ENCODE measurements around the gene CCDC12. TPM values are rescaled to one million over a fixed set of nuclear protein-coding genes. Genes with fewer than 3 reads are reported as not detected.

The CCDC12 gene
- polyA plus RNA-seq, 1 of the 3 experiments (the other 2 are of a cell fraction) = 105 TPM

GRCh38 chr3:47019201-47019600, 42.7 kb upstream of the CCDC12 start:
- Histone ChIP-seq H3K9ac (no peak overlapping the region), H3K4me2 (no peak overlapping the region), H3K27me3 (ENCODE audit: insufficient read depth) (no peaks in the 10 kb centered on the region), H3K9me3 (no peaks in the 10 kb centered on the region), H3K79me2 (ENCODE audit: insufficient read depth) (peaks cover 45% of the 10 kb centered on the region), H3F3A (replicated peaks; ENCODE audit: insufficient read depth) (peaks cover 24% of the 10 kb centered on the region), H4K20me1 (ENCODE audit: insufficient read depth) (peaks cover 10% of the 10 kb centered on the region), H3K36me3 (replicated peaks in 1 of 2; ENCODE audit: control insufficient read depth in 1 of 2, insufficient read depth in 2 of 2, low read length in 1 of 2) (peaks cover 12 to 44% of the 10 kb centered on the region in 2 experiments), H3K4me3 (ENCODE audit: low read depth in 2 of 2, low read length in 1 of 2) (no peak overlapping the region), H3K27ac (ENCODE audit: low read depth in 2 of 2, low read length in 1 of 2) (no peak overlapping the region), H3K9me2 (no peaks in the 10 kb centered on the region), H2AFZ (ENCODE audit: low read depth) (no peak overlapping the region), H3K4me1 (ENCODE audit: control insufficient read depth in 1 of 2, insufficient read depth in 2 of 2, low read depth in 1 of 2, low read length in 1 of 2) (peaks cover 0 to 15% of the 10 kb centered on the region in 2 experiments; a peak in 2 of 4 replicates)
- POLR2A ChIA-PET = no interaction called here
- DNase-seq = no peak
- no peak for TF ChIP-seq RFX5 (IDR thresholded peaks at IDR 0.05; ENCODE audit: low read length)
- no peak for TF ChIP-seq USF2 (IDR thresholded peaks at IDR 0.05; ENCODE audit: borderline replicate concordance, low read depth, low read length)
- TF ChIP-seq FOSL2 (IDR thresholded peaks at IDR 0.05; ENCODE audit: borderline replicate concordance, low read depth) = no peak
- no peak for TF ChIP-seq JUND (IDR thresholded peaks at IDR 0.05)
- no peak for TF ChIP-seq ELF1 (IDR thresholded peaks at IDR 0.05)
- no peak for TF ChIP-seq REST (IDR thresholded peaks at IDR 0.05; ENCODE audit: low read depth, low read length)
- no peak for TF ChIP-seq FOXJ3 (CRISPR knock-in tag; IDR thresholded peaks at IDR 0.05)
- TF ChIP-seq TCF12 (IDR thresholded peaks at IDR 0.05) = no peak
- TF ChIP-seq TEAD4 (IDR thresholded peaks at IDR 0.05; ENCODE audit: borderline replicate concordance, insufficient read depth) = no peak
- no peak for TF ChIP-seq RAD21 (IDR thresholded peaks at IDR 0.05; ENCODE audit: low read length)
- TF ChIP-seq SMC3 (IDR thresholded peaks at IDR 0.05; ENCODE audit: low read depth, low read length) = no peak
- TF ChIP-seq MAX (IDR thresholded peaks at IDR 0.05; ENCODE audit: low read depth) = no peak
- TF ChIP-seq MEF2A (IDR thresholded peaks at IDR 0.05; ENCODE audit: borderline replicate concordance, low read depth) = no peak
- TF ChIP-seq EZH2phosphoT487 (IDR thresholded peaks at IDR 0.05; ENCODE audit: borderline replicate concordance, low read depth) = no peak
- TF ChIP-seq GATA2 (CRISPR knock-in tag; IDR thresholded peaks at IDR 0.05) = no peak
- no peak for TF ChIP-seq PBX3 (IDR thresholded peaks at IDR 0.05)
- TF ChIP-seq EP300 (IDR thresholded peaks at IDR 0.05; ENCODE audit: borderline replicate concordance in 1 of 2, low read depth in 1 of 2, low read length in 1 of 2) = no peak
- no peak for TF ChIP-seq YY1 (IDR thresholded peaks at IDR 0.05; ENCODE audit: low read depth)
- 100% methylated on average over 1 of the region's 1 CpG for WGBS (ENCODE audit: low lambda C conversion rate)
- CTCF ChIA-PET = interaction anchor here (1.9 kb wide), 1 partner anchor 110 kb away, joined by 7 read pairs; no protein-coding TSS in a partner anchor

All from SK-N-SH (cell line).